ENCODE measurements around the gene ME2.

The ME2 gene

DNA sequence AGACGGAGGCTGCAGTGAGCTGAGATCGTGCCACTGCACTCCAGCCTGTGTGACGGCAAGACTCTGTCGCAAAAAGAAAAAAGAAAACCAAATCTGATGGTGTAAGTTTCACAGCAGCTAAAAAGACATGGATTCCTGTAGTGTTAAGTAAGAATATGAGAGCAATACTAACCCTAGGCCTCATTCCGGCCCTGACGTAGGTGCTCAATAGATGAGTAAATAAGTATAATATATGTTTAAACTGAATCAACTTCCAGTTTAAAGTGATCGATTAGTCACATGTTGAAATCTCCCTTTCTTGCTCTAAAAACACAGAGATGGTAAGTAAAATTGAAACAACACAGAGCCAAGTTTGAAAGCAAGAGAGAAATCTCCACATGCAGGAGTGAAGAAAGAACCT lies 8.0 kb downstream of the ME2 start:
- no peak for TF ChIP-seq POLR2AphosphoS5 (IDR thresholded peaks at IDR 0.05; ENCODE audit: low read depth, low read length)
- TF ChIP-seq SIN3A (IDR thresholded peaks at IDR 0.05; ENCODE audit: borderline replicate concordance, insufficient read depth, low read length) = no peak
- no peak for TF ChIP-seq FOXP2 (optimal IDR thresholded peaks at IDR 0.05; ENCODE audit: borderline replicate concordance, extremely low read depth, extremely low read length, insufficient read depth)
- no peak for TF ChIP-seq TAF1 (IDR thresholded peaks at IDR 0.05; ENCODE audit: borderline replicate concordance, insufficient read depth, low read length)
- TF ChIP-seq, protein P1, sequence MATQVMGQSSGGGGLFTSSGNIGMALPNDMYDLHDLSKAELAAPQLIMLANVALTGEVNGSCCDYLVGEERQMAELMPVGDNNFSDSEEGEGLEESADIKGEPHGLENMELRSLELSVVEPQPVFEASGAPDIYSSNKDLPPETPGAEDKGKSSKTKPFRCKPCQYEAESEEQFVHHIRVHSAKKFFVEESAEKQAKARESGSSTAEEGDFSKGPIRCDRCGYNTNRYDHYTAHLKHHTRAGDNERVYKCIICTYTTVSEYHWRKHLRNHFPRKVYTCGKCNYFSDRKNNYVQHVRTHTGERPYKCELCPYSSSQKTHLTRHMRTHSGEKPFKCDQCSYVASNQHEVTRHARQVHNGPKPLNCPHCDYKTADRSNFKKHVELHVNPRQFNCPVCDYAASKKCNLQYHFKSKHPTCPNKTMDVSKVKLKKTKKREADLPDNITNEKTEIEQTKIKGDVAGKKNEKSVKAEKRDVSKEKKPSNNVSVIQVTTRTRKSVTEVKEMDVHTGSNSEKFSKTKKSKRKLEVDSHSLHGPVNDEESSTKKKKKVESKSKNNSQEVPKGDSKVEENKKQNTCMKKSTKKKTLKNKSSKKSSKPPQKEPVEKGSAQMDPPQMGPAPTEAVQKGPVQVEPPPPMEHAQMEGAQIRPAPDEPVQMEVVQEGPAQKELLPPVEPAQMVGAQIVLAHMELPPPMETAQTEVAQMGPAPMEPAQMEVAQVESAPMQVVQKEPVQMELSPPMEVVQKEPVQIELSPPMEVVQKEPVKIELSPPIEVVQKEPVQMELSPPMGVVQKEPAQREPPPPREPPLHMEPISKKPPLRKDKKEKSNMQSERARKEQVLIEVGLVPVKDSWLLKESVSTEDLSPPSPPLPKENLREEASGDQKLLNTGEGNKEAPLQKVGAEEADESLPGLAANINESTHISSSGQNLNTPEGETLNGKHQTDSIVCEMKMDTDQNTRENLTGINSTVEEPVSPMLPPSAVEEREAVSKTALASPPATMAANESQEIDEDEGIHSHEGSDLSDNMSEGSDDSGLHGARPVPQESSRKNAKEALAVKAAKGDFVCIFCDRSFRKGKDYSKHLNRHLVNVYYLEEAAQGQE (IDR thresholded peaks at IDR 0.05; ENCODE audit: insufficient read depth in 1 of 2, low read depth in 2 of 2, low read length in 2 of 2) = no peak

DNA sequence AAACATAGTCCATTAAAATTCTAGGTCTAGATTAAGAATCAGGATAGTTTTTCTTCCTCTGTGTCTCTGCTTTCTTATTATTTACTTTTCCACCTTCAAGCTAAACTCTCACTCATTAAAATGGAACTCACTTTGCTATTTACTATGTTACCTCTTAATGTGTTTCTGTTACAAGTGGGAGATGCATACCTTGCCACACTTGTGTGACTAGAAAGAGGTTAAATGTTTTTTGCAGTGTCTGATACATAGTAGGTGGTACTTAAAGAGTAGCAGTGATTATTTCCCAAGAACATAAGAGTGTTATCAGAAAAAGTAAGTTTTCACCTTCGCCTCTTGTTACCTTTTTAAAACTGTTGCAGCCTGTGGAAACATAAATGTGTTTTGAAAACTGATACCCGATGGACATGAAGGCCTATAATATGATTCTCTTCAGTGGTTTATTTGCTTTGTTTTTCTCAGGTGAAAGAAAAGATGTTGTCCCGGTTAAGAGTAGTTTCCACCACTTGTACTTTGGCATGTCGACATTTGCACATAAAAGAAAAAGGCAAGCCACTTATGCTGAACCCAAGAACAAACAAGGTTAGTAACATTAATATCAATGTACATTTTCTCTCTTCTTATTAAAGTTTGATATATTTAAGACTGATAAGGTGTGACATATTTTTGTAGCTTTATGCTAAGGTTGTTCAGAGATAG lies 16.6 kb downstream of the ME2 start:
- TF ChIP-seq POLR2AphosphoS5 (IDR thresholded peaks at IDR 0.05; ENCODE audit: low read depth, low read length) = no peak
- TF ChIP-seq TAF1 (IDR thresholded peaks at IDR 0.05; ENCODE audit: borderline replicate concordance, insufficient read depth, low read length) = no peak
- no peak for TF ChIP-seq SIN3A (IDR thresholded peaks at IDR 0.05; ENCODE audit: borderline replicate concordance, insufficient read depth, low read length)
- TF ChIP-seq, protein P1 (IDR thresholded peaks at IDR 0.05; ENCODE audit: insufficient read depth in 1 of 2, low read depth in 2 of 2, low read length in 2 of 2) = no peak
- TF ChIP-seq FOXP2 (optimal IDR thresholded peaks at IDR 0.05; ENCODE audit: borderline replicate concordance, extremely low read depth, extremely low read length, insufficient read depth) = no peak

DNA sequence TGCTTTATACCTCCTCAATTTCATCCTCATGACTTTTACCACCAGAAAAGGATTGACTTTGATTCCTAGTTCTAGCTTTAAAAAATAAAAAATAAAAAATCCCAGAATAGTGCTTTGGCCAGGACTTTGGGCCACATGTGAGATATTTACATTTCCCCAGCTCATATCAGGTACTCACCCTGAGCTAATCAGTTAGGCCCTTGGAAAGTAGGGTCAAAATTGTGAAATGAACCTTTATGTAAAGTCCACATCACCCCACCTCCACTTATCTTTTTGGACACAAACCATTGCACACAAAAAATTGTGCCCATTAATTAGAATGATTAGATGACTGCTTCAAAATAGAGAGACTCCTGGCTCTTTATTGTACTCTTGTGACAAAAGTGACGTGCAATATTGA lies 17.2 kb downstream of the ME2 start:
- TF ChIP-seq, protein P1 (IDR thresholded peaks at IDR 0.05; ENCODE audit: insufficient read depth in 1 of 2, low read depth in 2 of 2, low read length in 2 of 2) = no peak
- TF ChIP-seq POLR2AphosphoS5 (IDR thresholded peaks at IDR 0.05; ENCODE audit: low read depth, low read length) (no peak), SIN3A (IDR thresholded peaks at IDR 0.05; ENCODE audit: borderline replicate concordance, insufficient read depth, low read length) (no peak), TAF1 (IDR thresholded peaks at IDR 0.05; ENCODE audit: borderline replicate concordance, insufficient read depth, low read length) (no peak), FOXP2 (optimal IDR thresholded peaks at IDR 0.05; ENCODE audit: borderline replicate concordance, extremely low read depth, extremely low read length, insufficient read depth) (no peak)

DNA sequence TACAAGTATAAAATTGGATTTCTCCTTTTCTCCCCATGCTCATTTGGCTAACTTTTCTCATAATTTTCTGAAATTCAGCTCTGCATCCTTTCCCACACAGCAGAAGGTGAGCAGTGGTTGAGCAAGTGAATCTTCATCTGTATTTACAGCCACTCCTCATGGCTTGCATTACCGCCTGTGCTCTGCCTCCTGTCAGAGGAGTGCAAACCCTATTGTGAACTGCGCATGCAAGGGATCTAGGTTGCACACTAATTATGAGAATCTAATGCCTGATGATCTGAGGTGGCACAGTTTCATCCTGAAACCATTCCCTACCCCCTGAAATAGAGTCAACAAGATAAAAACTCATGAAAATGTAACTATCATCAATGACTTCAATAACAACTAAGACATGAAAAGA lies 20.0 kb downstream of the ME2 start:
- TF ChIP-seq, protein P1 (IDR thresholded peaks at IDR 0.05; ENCODE audit: insufficient read depth in 1 of 2, low read depth in 2 of 2, low read length in 2 of 2) = no peak
- TF ChIP-seq SIN3A (IDR thresholded peaks at IDR 0.05; ENCODE audit: borderline replicate concordance, insufficient read depth, low read length) (no peak), FOXP2 (optimal IDR thresholded peaks at IDR 0.05; ENCODE audit: borderline replicate concordance, extremely low read depth, extremely low read length, insufficient read depth) (no peak), POLR2AphosphoS5 (IDR thresholded peaks at IDR 0.05; ENCODE audit: low read depth, low read length) (no peak), TAF1 (IDR thresholded peaks at IDR 0.05; ENCODE audit: borderline replicate concordance, insufficient read depth, low read length) (no peak)
